ENCODE measurements around the gene CNTNAP1.

CNTNAP1 gene

GRCh38 chr17:42704837-42705494 is 22.6 kb downstream of the CNTNAP1 start:
- no peak for TF ChIP-seq CTCF (IDR thresholded peaks at IDR 0.05; ENCODE audit: low read depth, low read length, missing control alignments)
- DNase-seq (ENCODE audit: low read depth): peak; percentile 84
- H3K4me3 ChIP-seq (ENCODE audit: low read depth, low read length): no peak overlapping the region

- no peak for DNase-seq (ENCODE audit: low read depth)
- TF ChIP-seq CTCF (IDR thresholded peaks at IDR 0.05; ENCODE audit: low read depth, low read length, missing control alignments): no peak
- no peak overlapping the region for H3K4me3 ChIP-seq (ENCODE audit: low read depth, low read length)
These were observed 24.4 kb downstream of the CNTNAP1 start for GRCh38 chr17:42706732-42707131.

GRCh38 chr17:42708588-42708987 is 26.3 kb downstream of the CNTNAP1 start:
- no peak for DNase-seq (ENCODE audit: low read depth)
- TF ChIP-seq CTCF (IDR thresholded peaks at IDR 0.05; ENCODE audit: low read depth, low read length, missing control alignments): no peak
- no peak overlapping the region for H3K4me3 ChIP-seq (ENCODE audit: low read depth, low read length)

GRCh38 chr17:42709561-42709960 is 27.2 kb downstream of the CNTNAP1 start:
- no peak for DNase-seq (ENCODE audit: low read depth)
- TF ChIP-seq CTCF (IDR thresholded peaks at IDR 0.05; ENCODE audit: low read depth, low read length, missing control alignments): no peak
- no peak overlapping the region for H3K4me3 ChIP-seq (ENCODE audit: low read depth, low read length)

GRCh38 chr17:42720996-42721583 is 38.8 kb downstream of the CNTNAP1 start:
- H3K4me3 ChIP-seq (ENCODE audit: low read depth, low read length): no peak overlapping the region
- TF ChIP-seq CTCF (IDR thresholded peaks at IDR 0.05; ENCODE audit: low read depth, low read length, missing control alignments): peak; percentile 69
- DNase-seq (ENCODE audit: low read depth): no peak

- no peak for TF ChIP-seq CTCF (IDR thresholded peaks at IDR 0.05; ENCODE audit: low read depth, low read length, missing control alignments)
- no peak for DNase-seq (ENCODE audit: low read depth)
- H3K4me3 ChIP-seq (ENCODE audit: low read depth, low read length): no peak overlapping the region
These were observed 41.3 kb downstream of the CNTNAP1 start for GRCh38 chr17:42723636-42724035.

- H3K4me3 ChIP-seq (ENCODE audit: low read depth, low read length): no peak overlapping the region
- DNase-seq (ENCODE audit: low read depth): no peak
- TF ChIP-seq CTCF (IDR thresholded peaks at IDR 0.05; ENCODE audit: low read depth, low read length, missing control alignments): no peak
These were observed 42.8 kb downstream of the CNTNAP1 start for GRCh38 chr17:42725143-42725542.

Measured in GM12864 (cell line).